NCI-H345 (cell line): ENCODE measurements around the gene SNRNP35.
"Not testable (repeated sequence)": the region's sequence is repeated elsewhere in the genome, so short reads cannot be mapped to it uniquely, and the experiment has no call there.

Experiments used
- DNase-seq: peaks from one replicate; lab custom pipeline; 2025; lab: John Stamatoyannopoulos, UW

Gene SNRNP35

GRCh38 chr12:123449249-123449733 lies 8.6 kb upstream of the SNRNP35 start:
- DNase-seq: no peak

- no peak for DNase-seq
These were observed 8.1 kb upstream of the SNRNP35 start for GRCh38 chr12:123449856-123450255.

GRCh38 chr12:123450636-123451035 lies 7.3 kb upstream of the SNRNP35 start:
- no peak for DNase-seq

- DNase-seq: not testable (repeated sequence)
These were observed 5.7 kb upstream of the SNRNP35 start for GRCh38 chr12:123452276-123452550.

- no peak for DNase-seq
These were observed 4.8 kb upstream of the SNRNP35 start for GRCh38 chr12:123453165-123453564.

- DNase-seq: not testable (repeated sequence)
These were observed 5.2 kb downstream of the SNRNP35 start for GRCh38 chr12:123463174-123463573.

GRCh38 chr12:123465084-123465483 lies 7.1 kb downstream of the SNRNP35 start:
- DNase-seq: no peak

- peak; percentile 6 for DNase-seq
These were observed 10.8 kb downstream of the SNRNP35 start for GRCh38 chr12:123468786-123469185.

- no peak for DNase-seq
These were observed 12.0 kb downstream of the SNRNP35 start for GRCh38 chr12:123469978-123470377.

- no peak for DNase-seq
These were observed 13.6 kb downstream of the SNRNP35 start for GRCh38 chr12:123471374-123472068.

- DNase-seq: no peak
These were observed 14.5 kb downstream of the SNRNP35 start for GRCh38 chr12:123472438-123472849.

GRCh38 chr12:123474485-123475245 lies 16.7 kb downstream of the SNRNP35 start:
- DNase-seq: no peak

- DNase-seq: no peak
These were observed 17.3 kb downstream of the SNRNP35 start for GRCh38 chr12:123475246-123475703.

GRCh38 chr12:123478069-123478468 lies 20.1 kb downstream of the SNRNP35 start:
- no peak for DNase-seq

- no peak for DNase-seq
These were observed 20.8 kb downstream of the SNRNP35 start for GRCh38 chr12:123478762-123479161.

GRCh38 chr12:123479442-123480180 lies 21.7 kb downstream of the SNRNP35 start:
- no peak for DNase-seq

GRCh38 chr12:123481251-123481650 lies 23.3 kb downstream of the SNRNP35 start:
- not testable (repeated sequence) for DNase-seq

- DNase-seq: no peak
These were observed 24.9 kb downstream of the SNRNP35 start for GRCh38 chr12:123482876-123483275.

- DNase-seq: no peak
These were observed 25.8 kb downstream of the SNRNP35 start for GRCh38 chr12:123483602-123484248.

GRCh38 chr12:123485756-123486155 lies 27.8 kb downstream of the SNRNP35 start:
- no peak for DNase-seq

GRCh38 chr12:123487428-123487827 lies 29.5 kb downstream of the SNRNP35 start:
- DNase-seq: no peak

GRCh38 chr12:123488539-123489230 lies 30.7 kb downstream of the SNRNP35 start:
- no peak for DNase-seq
